ENCODE measurements around the gene PAGE2B.

The PAGE2B gene

GRCh38 chrX:55088795-55089489 lies 14.1 kb downstream of the PAGE2B start, which contains the start of gene PAGE2:
Gene PAGE2, plus strand, starts transcription at chrX:55089018. Its CDS starts 1,003 bp downstream, at chrX:55090021.
- H3K27ac ChIP-seq (replicated peaks) = no peak within 1 kb of the TSS
- no peak within 1 kb of the TSS for H3K4me3 ChIP-seq (replicated peaks; ENCODE audit: insufficient read depth, low read length)
- no peak for DNase-seq (ENCODE audit: low read depth in 1 of 2, low spot score in 1 of 2)
- no peaks in the 10 kb centered on the region for H3K27me3 ChIP-seq (ENCODE audit: insufficient read depth, poor library complexity, severe bottlenecking)
- TF ChIP-seq REST (IDR thresholded peaks at IDR 0.05; ENCODE audit: insufficient replicate concordance, low read depth) (no peak), GABPA (IDR thresholded peaks at IDR 0.05; ENCODE audit: low read depth) (no peak), SPI1 (IDR thresholded peaks at IDR 0.05; ENCODE audit: borderline replicate concordance, low read depth) (no peak), CTCF (IDR thresholded peaks at IDR 0.05; ENCODE audit: insufficient read depth, low read length) (no peak)

GRCh38 chrX:55098691-55099090 lies 23.9 kb downstream of the PAGE2B start:
- DNase-seq (ENCODE audit: low read depth in 1 of 2, low spot score in 1 of 2) = no peak
- no peak overlapping the region for H3K4me3 ChIP-seq (replicated peaks; ENCODE audit: insufficient read depth, low read length)
- no peaks in the 10 kb centered on the region for H3K27me3 ChIP-seq (ENCODE audit: insufficient read depth, poor library complexity, severe bottlenecking)
- H3K27ac ChIP-seq (replicated peaks) = no peak overlapping the region
- TF ChIP-seq REST (IDR thresholded peaks at IDR 0.05; ENCODE audit: insufficient replicate concordance, low read depth) (no peak), GABPA (IDR thresholded peaks at IDR 0.05; ENCODE audit: low read depth) (no peak), CTCF (IDR thresholded peaks at IDR 0.05; ENCODE audit: insufficient read depth, low read length) (no peak), POLR2AphosphoS5 (IDR thresholded peaks at IDR 0.05; ENCODE audit: low read depth) (no peak)

GRCh38 chrX:55099162-55099561 lies 24.3 kb downstream of the PAGE2B start:
- Histone ChIP-seq H3K27me3 (ENCODE audit: insufficient read depth, poor library complexity, severe bottlenecking) (no peaks in the 10 kb centered on the region), H3K27ac (replicated peaks) (no peak overlapping the region), H3K4me3 (replicated peaks; ENCODE audit: insufficient read depth, low read length) (no peak overlapping the region)
- TF ChIP-seq GABPA (IDR thresholded peaks at IDR 0.05; ENCODE audit: low read depth) (no peak), REST (IDR thresholded peaks at IDR 0.05; ENCODE audit: insufficient replicate concordance, low read depth) (no peak), CTCF (IDR thresholded peaks at IDR 0.05; ENCODE audit: insufficient read depth, low read length) (no peak), POLR2AphosphoS5 (IDR thresholded peaks at IDR 0.05; ENCODE audit: low read depth) (no peak), SPI1 (IDR thresholded peaks at IDR 0.05; ENCODE audit: borderline replicate concordance, low read depth) (no peak)
- no peak for DNase-seq (ENCODE audit: low read depth in 1 of 2, low spot score in 1 of 2)

All from HL-60 (cell line).